ENCODE results near the gene OR5AR1. TPM values are rescaled to one million over a fixed set of nuclear protein-coding genes. Genes with fewer than 3 reads are reported as not detected.

OR5AR1 gene
- total RNA-seq, 6 donors from 2014 or later = not detected

DNA sequence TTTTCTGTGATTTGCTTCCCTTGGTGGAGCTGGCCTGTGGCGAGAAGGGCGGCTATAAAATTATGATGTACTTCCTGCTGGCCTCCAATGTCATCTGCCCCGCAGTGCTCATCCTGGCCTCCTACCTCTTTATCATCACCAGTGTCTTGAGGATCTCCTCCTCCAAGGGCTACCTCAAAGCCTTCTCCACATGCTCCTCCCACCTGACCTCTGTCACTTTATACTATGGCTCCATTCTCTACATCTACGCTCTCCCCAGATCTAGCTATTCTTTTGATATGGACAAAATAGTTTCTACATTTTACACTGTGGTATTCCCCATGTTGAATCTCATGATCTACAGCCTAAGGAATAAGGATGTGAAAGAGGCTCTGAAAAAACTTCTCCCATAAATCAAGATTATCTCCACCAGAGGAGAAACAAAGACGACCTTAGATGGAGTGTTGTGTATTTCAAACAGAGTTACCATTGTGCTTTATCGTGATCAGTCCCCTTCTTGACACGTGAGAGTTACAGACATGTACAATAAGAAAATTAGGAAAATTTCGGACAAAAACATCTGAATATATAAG is 37.5 kb downstream of the OR5AR1 start:
- Histone ChIP-seq H3K9me3 (no peaks in the 10 kb centered on the region), H3K36me3 (no peaks in the 10 kb centered on the region), H3K27me3 (no peaks in the 10 kb centered on the region), H3K27ac (no peak overlapping the region), H3K4me1 (no peaks in the 10 kb centered on the region), H3K4me3 (no peak overlapping the region)
- TF ChIP-seq POLR2AphosphoS5 (IDR thresholded peaks at IDR 0.05) (no peak), EP300 (IDR thresholded peaks at IDR 0.05) (no peak), CTCF (IDR thresholded peaks at IDR 0.05) (no peak), POLR2A (IDR thresholded peaks at IDR 0.05) (no peak)
- DNase-seq = no peak
- WGBS, 2 donors = 65 to 71% methylated on average over 8 of the region's 8 CpGs
- ATAC-seq (ENCODE audit: low FRiP score in 2 of 2) = peak; percentile 33 to 50

GRCh38 chr11:56705784-56706396 is 42.4 kb downstream of the OR5AR1 start:
- H3K27ac ChIP-seq = no peak overlapping the region
- no peak overlapping the region for H3K4me3 ChIP-seq
- H3K36me3 ChIP-seq = no peaks in the 10 kb centered on the region
- H3K27me3 ChIP-seq = no peaks in the 10 kb centered on the region
- no peaks in the 10 kb centered on the region for H3K4me1 ChIP-seq
- TF ChIP-seq POLR2AphosphoS5 (IDR thresholded peaks at IDR 0.05) (no peak), POLR2A (IDR thresholded peaks at IDR 0.05) (no peak), CTCF (IDR thresholded peaks at IDR 0.05) (no peak), EP300 (IDR thresholded peaks at IDR 0.05) (no peak)
- ATAC-seq (ENCODE audit: low FRiP score in 2 of 2) (peak; percentile 14 to 61), DNase-seq (no peak)
- peaks cover 0 to 3% (median 0%) of the 10 kb centered on the region in 4 donors for H3K9me3 ChIP-seq
- 45 to 70% methylated on average over 1 of the region's 1 CpG for WGBS, 2 donors

- peak; percentile 8 to 11 for ATAC-seq (ENCODE audit: low FRiP score in 2 of 2)
- H3K36me3 ChIP-seq = no peaks in the 10 kb centered on the region
- no peak overlapping the region for H3K4me3 ChIP-seq
- no peak overlapping the region for H3K27ac ChIP-seq
- DNase-seq = no peak
- TF ChIP-seq CTCF (IDR thresholded peaks at IDR 0.05) = no peak
- WGBS, 2 donors = 65 to 86% methylated on average over 2 of the region's 2 CpGs
- no peaks in the 10 kb centered on the region for H3K4me1 ChIP-seq
- H3K27me3 ChIP-seq = no peaks in the 10 kb centered on the region
- H3K9me3 ChIP-seq = peaks cover 0 to 3% (median 0%) of the 10 kb centered on the region in 4 donors
Observed at GRCh38 chr11:56706486-56706885, 43.0 kb downstream of the OR5AR1 start.

- DNase-seq (no peak), ATAC-seq (ENCODE audit: low FRiP score in 2 of 2) (no peak)
- Histone ChIP-seq H3K4me3 (no peak overlapping the region), H3K36me3 (no peaks in the 10 kb centered on the region), H3K27ac (no peak overlapping the region), H3K9me3 (peaks cover 0 to 3% (median 0%) of the 10 kb centered on the region in 4 donors), H3K4me1 (no peaks in the 10 kb centered on the region), H3K27me3 (no peaks in the 10 kb centered on the region)
- 69 to 79% methylated on average over 2 of the region's 2 CpGs for WGBS, 2 donors
- no peak for TF ChIP-seq POLR2A (IDR thresholded peaks at IDR 0.05)
- no peak for TF ChIP-seq CTCF (IDR thresholded peaks at IDR 0.05)
- no peak for TF ChIP-seq EP300 (IDR thresholded peaks at IDR 0.05)
- TF ChIP-seq POLR2AphosphoS5 (IDR thresholded peaks at IDR 0.05) = no peak
Observed at GRCh38 chr11:56714206-56714605, 50.7 kb downstream of the OR5AR1 start.

Small RNA genes within 50 kb of the gene (small RNA-seq; reads per million reads assigned to genes)
- 0 reads per million in 4 donors for gene AP004245.1

Other genes with a start within 250 kb of the OR5AR1 start
- not detected for gene OR5M3, start 190.3 kb upstream of the OR5AR1 start, total RNA-seq
- not detected for gene OR5M8, start 172.3 kb upstream of the OR5AR1 start, total RNA-seq
- gene OR5M11, start 120.4 kb upstream of the OR5AR1 start, total RNA-seq = not detected
- not detected for gene OR5M10, start 86.0 kb upstream of the OR5AR1 start, total RNA-seq
- not detected for gene OR5M1, start 48.8 kb upstream of the OR5AR1 start, total RNA-seq
- gene OR5AP2, start 21.2 kb upstream of the OR5AR1 start, total RNA-seq = not detected
- not detected for gene OR9G1, start 35.4 kb downstream of the OR5AR1 start, total RNA-seq
- gene OR9G4, start 85.0 kb downstream of the OR5AR1 start, total RNA-seq = not detected